Measurements from ENCODE around the gene EPB41L4A.
"Not testable (repeated sequence)": the region's sequence is repeated elsewhere in the genome, so short reads cannot be mapped to it uniquely, and the experiment has no call there.

Gene EPB41L4A

GRCh38 chr5:112419164-112419985 lies at the start of gene EPB41L4A:
Gene EPB41L4A, minus strand, starts transcription at chr5:112419277. Its CDS starts 238 bp downstream, at chr5:112419039.
- H3K4me3 ChIP-seq (ENCODE audit: control insufficient read depth, low read depth, low read length) = peak within 1 kb of the TSS; percentile 54
- DNase-seq (ENCODE audit: low read depth) = peak; percentile 11
- no peak for TF ChIP-seq CTCF (conservative IDR thresholded peaks at IDR 0.05; ENCODE audit: control insufficient read depth, insufficient read depth, low read depth, low read length)

GRCh38 chr5:112467485-112467884 lies 48.4 kb upstream of the EPB41L4A start:
- H3K4me3 ChIP-seq (ENCODE audit: control insufficient read depth, low read depth, low read length) = no peak overlapping the region
- no peak for TF ChIP-seq CTCF (conservative IDR thresholded peaks at IDR 0.05; ENCODE audit: control insufficient read depth, insufficient read depth, low read depth, low read length)
- no peak for DNase-seq (ENCODE audit: low read depth)

- not testable (repeated sequence) for H3K4me3 ChIP-seq (ENCODE audit: control insufficient read depth, low read depth, low read length); DNase-seq (ENCODE audit: low read depth)
Observed at GRCh38 chr5:112466261-112466660, 47.2 kb upstream of the EPB41L4A start.

- not testable (repeated sequence) for H3K4me3 ChIP-seq (ENCODE audit: control insufficient read depth, low read depth, low read length); DNase-seq (ENCODE audit: low read depth)
Observed at GRCh38 chr5:112447187-112447760, 28.2 kb upstream of the EPB41L4A start.

GRCh38 chr5:112445626-112446350 lies 26.7 kb upstream of the EPB41L4A start:
- H3K4me3 ChIP-seq (ENCODE audit: control insufficient read depth, low read depth, low read length) = no peak overlapping the region
- TF ChIP-seq CTCF (conservative IDR thresholded peaks at IDR 0.05; ENCODE audit: control insufficient read depth, insufficient read depth, low read depth, low read length) = no peak
- DNase-seq (ENCODE audit: low read depth) = no peak

- not testable (repeated sequence) for H3K4me3 ChIP-seq (ENCODE audit: control insufficient read depth, low read depth, low read length); DNase-seq (ENCODE audit: low read depth)
Observed at GRCh38 chr5:112443932-112444331, 24.9 kb upstream of the EPB41L4A start.

- no peak for DNase-seq (ENCODE audit: low read depth)
- H3K4me3 ChIP-seq (ENCODE audit: control insufficient read depth, low read depth, low read length) = no peak overlapping the region
- TF ChIP-seq CTCF (conservative IDR thresholded peaks at IDR 0.05; ENCODE audit: control insufficient read depth, insufficient read depth, low read depth, low read length) = no peak
Observed at GRCh38 chr5:112440031-112440430, 21.0 kb upstream of the EPB41L4A start.

GRCh38 chr5:112436144-112436543 lies 17.1 kb upstream of the EPB41L4A start:
- TF ChIP-seq CTCF (conservative IDR thresholded peaks at IDR 0.05; ENCODE audit: control insufficient read depth, insufficient read depth, low read depth, low read length) = no peak
- DNase-seq (ENCODE audit: low read depth) = no peak
- no peak overlapping the region for H3K4me3 ChIP-seq (ENCODE audit: control insufficient read depth, low read depth, low read length)
